Spleen (tissue), 7 donors: ENCODE measurements around the gene TTC27.

ENCODE experiments used
- POLR2AphosphoS5 ChIP-seq, 3 donors: sonication (generic); formaldehyde crosslinking; IDR thresholded peaks; one replicate each; pipeline ENCODE4 v1.5.1; 2017; ENCODE audit warnings: antibody characterized with exemption in 3 of 3
- TF ChIP-seq, protein P1 (sequence below), 11 experiments: fragments of 200-600 bp in 7 of 11; fragments of 450-650 bp in 4 of 11; sonication (generic) in 4 of 11; IDR thresholded peaks in 8 of 11; conservative IDR thresholded peaks in 3 of 11; 1 replicate in 7 of 11; 2 replicates in 4 of 11; pipeline versions ENCODE4 v1.4.0 to v1.8.0; 2016 to 2021; ENCODE audit warnings: antibody characterized with exemption in 11 of 11, inconsistent platforms in 4 of 11, mild to moderate bottlenecking in 1 of 11
- donor health status: DM: no; HTN: no; CAD: no; lungs with moderate emphysema.
- donor health status: DM: no; HTN: no; CAD: no.
- donor health status: DM: no; HTN: no; CAD: no.

DNA sequence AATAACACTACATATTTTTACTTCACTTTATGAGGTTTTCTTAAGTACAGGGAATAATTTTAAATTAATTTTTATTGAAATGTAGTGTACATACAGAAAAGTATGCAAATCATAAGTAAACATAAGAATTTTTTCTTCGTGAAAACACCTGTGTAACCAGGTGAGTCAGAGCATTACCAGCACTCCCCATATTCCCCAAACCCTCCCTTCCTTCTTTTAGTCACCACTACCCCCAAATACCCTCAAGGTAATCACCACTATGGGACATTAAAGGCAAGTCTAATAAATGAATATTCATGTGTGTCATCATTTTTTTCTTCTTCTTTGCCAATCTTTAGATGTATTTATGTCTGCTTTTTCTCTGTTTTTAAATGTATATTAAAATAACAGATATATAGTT, 179.0 kb downstream of the TTC27 start:
- TF ChIP-seq, protein P1, sequence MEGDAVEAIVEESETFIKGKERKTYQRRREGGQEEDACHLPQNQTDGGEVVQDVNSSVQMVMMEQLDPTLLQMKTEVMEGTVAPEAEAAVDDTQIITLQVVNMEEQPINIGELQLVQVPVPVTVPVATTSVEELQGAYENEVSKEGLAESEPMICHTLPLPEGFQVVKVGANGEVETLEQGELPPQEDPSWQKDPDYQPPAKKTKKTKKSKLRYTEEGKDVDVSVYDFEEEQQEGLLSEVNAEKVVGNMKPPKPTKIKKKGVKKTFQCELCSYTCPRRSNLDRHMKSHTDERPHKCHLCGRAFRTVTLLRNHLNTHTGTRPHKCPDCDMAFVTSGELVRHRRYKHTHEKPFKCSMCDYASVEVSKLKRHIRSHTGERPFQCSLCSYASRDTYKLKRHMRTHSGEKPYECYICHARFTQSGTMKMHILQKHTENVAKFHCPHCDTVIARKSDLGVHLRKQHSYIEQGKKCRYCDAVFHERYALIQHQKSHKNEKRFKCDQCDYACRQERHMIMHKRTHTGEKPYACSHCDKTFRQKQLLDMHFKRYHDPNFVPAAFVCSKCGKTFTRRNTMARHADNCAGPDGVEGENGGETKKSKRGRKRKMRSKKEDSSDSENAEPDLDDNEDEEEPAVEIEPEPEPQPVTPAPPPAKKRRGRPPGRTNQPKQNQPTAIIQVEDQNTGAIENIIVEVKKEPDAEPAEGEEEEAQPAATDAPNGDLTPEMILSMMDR (IDR thresholded peaks at IDR 0.05 in 8 of 11, conservative IDR thresholded peaks at IDR 0.05 in 3 of 11), result no peak
- no peak for TF ChIP-seq POLR2AphosphoS5 (IDR thresholded peaks at IDR 0.05)
